HG03103 (cell line): ENCODE measurements around the gene GHR.
"Not testable (repeated sequence)": the region's sequence is repeated elsewhere in the genome, so short reads cannot be mapped to it uniquely, and the experiment has no call there.

Source experiments
- ATAC-seq: cut with Tn5 transposase; IDR thresholded peaks from one replicate; pipeline ENCODE4 v1.9.1; 2021; ENCODE audit warnings: low read depth; ENCODE audit not compliant: unreplicated experiment

The GHR gene

DNA sequence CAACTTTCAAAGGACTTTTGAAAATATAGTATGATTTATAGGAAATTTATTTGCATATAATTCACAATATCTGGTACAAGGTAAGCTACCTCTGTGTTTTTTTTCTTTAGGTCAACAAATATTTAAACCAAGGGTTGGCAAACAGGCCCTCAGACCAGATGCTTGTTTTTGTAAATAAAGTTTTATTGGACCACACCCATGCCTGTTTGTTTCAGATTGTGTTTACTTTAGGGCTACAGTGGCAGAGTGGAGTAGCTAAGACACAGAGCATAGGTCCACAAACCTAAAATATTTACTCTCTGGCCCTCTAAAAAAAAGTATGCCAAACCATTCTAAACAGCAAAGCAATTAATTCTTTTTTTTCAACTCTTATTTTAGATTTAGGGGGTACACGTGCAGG, 213.7 kb downstream of the GHR start:
- no peak for ATAC-seq

DNA sequence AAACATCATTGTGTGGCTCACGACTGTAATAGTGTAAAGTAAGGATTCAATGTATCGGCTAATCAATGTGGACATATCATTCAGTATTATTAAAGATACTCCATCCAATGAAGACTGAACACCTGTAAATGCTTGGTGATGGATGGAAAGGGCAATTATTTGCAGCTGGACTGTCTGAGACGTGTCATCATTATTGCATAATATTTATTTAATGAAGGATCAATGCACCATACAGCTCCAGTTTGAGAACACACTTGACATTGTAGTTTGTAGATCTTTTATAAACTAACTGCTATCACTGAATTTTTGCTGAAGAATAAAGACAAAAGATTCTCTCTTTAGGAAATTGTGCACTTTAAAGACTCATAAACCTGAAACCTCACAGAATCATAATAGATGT, 215.7 kb downstream of the GHR start:
- ATAC-seq: no peak

- no peak for ATAC-seq
Measured at GRCh38 chr5:42640835-42641234, 217.6 kb downstream of the GHR start.

GRCh38 chr5:42641336-42642005, 218.2 kb downstream of the GHR start:
- ATAC-seq: no peak

DNA sequence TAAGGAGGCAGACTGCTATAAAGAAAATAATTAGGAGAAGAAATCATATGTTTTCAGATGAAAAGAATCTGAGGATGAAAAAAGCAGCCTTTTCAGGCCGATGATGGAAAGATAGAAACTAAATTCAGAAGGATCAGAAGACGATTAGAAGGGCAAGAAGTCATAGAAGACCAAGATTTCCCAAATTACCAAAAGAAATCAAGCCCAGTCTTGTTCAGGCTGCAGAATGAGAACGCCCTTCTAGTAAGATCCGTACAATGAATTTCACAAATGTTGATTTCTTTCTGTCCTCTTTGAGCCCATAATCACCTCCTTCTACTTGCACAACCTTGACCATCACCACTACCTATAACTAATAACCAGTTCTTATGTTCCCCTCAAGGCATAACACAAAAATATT, 218.8 kb downstream of the GHR start:
- no peak for ATAC-seq

DNA sequence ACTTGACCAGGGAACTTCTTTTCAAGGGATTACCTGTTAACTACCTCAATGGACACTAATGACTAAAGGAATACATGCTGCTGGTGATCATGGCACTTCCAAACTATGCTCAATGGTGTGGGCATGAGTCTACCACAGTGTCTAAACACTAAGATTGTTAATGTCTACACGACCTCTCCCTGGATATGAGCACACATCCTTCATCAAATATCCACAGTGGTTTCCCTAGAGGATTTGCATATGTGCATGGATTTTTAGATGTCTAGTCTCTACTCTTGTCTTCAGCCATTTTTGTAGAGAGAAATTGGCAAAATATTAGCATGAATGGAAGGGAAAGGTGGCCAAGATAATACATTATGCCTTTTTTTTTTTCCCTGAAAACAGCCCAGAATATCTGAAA, 220.1 kb downstream of the GHR start:
- ATAC-seq: no peak

DNA sequence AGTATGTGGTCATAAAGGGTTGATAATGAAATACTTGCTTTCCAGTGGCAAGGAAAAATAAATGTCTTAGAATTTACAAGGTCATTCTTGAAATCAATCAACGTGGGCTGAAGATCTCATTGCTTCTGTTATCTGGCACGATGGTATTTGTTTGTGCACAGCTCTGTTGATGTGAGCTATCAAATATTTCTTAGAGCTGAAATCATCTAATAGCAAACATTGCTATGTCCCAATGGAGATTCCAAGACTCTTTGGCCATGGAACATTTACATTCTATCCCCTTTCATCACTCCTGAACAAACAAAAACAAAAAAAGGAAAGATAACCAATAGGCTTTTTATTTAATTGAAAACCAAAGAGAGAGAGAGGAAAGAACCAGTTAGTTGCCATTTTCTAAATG, 221.9 kb downstream of the GHR start:
- no peak for ATAC-seq

DNA sequence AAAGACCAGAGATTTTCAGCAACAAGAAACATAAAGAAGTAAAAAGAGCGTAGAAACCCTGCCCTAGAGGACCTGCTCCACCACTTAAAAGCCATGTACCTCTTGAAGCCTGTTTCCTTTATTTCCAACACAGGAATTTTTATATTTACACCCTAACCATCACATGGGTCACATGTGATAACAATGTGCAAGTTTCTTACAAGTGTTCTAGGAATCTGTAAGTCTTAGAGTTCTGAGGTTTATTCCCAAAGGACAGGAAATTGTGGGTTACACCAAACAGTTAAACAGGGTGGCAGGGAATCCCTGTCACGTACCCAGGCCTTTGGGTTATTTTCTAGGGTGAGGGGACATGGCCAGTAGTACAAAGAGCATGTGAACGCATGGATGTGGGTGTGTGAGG, 224.8 kb downstream of the GHR start:
- no peak for ATAC-seq

DNA sequence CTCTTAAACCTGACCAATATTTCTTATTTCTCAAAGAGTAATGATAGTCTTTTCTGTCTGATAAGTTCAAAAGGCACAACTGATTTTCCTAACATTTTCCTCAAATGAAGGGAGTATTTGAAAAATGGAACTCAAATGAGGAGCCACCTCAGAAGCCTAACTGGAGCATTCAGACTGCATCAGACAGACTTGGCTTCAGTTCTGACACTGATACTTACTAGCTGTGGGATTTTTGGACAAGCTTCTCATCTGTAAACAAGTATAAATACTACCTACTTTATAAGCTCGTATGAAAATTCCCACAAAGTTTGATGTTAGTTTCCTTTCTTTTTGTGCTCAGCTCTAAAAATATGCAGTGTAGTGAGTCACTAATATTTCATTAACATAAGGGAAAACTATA, 225.7 kb downstream of the GHR start:
- no peak for ATAC-seq

GRCh38 chr5:42650084-42650483, 226.8 kb downstream of the GHR start:
- no peak for ATAC-seq

GRCh38 chr5:42653705-42654104, 230.5 kb downstream of the GHR start:
- no peak for ATAC-seq

- ATAC-seq: no peak
Measured at GRCh38 chr5:42654645-42655044, 231.4 kb downstream of the GHR start.

DNA sequence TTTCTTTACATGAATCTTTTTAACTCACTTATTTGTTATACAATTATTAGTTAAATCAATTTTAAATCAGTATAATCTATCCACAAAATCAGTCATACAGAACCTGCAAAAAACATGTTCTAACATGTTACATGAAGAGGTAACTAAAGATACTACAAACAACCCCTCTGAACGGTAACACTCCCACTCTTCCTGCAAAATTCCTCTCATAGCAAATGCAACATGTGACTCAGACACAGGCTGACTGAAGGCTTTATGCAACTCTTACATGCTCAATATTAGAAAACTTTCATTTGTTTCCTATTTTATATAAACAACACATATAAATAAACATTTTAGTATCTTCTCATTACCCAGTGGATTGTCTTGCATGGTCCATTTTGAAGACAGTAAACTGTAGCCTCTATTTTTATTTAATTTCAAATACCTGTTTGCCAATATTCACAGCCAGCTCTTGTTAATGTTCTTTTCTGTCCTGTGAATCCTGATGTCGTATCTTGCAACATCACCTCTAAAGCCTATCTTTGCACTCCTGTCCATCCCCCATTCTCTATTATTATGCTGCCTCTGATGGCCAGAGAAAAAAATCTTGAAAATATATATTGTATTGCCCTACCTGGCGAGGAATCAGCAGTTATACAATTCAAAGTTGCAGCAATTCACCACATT, 232.9 kb downstream of the GHR start:
- no peak for ATAC-seq

DNA sequence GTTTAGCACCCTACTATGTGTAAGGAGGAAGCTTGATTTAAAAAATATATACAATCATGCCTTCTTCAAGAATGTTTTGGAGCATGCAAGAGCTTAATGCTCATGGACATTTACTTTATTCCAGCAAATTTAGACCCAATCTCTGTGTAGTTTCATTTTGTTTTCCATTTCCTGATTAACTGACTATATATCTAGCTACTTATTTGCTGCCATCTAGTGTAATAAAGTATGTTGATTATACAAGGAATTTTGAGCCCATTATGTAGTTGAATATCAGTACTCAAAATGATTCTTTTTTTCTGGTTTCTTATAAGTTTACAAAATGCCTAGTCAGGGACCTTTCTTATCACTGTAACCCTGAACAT, 233.4 kb downstream of the GHR start:
- ATAC-seq: no peak

DNA sequence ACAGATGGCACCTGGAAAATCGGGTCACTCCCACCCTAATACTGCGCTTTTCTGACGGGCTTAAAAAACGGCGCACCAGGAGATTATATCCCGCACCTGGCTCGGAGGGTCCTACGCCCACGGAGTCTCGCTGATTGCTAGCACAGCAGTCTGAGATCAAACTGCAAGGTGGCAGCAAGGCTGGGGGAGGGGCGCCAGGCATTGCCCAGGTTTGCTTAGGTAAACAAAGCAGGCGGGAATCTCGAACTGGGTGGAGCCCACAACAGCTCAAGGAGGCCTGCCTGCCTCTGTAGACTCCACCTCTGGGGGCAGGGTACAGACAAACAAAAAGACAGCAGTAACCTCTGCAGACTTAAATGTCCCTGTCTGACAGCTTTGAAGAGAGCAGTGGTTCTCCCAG, 236.6 kb downstream of the GHR start:
- ATAC-seq: not testable (repeated sequence)

DNA sequence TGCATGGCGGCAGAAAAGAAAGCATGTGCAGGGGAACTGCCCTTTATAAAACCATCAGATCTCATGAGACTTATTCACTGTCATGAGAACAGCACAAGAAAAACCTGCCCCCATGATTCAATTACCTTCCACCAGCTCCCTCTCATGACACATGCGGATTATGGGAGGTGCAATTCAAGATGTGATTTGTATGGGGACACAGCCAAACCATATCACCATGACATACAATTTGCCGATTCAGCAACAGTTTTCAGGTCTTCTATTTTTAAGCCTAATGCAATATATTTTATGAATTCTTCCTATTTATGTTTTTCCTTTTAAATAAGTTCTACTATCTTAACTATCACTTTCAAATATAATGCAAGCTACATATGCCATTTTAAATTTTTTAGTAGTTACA, 242.6 kb downstream of the GHR start:
- ATAC-seq: no peak

- ATAC-seq: no peak
Measured at GRCh38 chr5:42666869-42667268, 243.6 kb downstream of the GHR start.

DNA sequence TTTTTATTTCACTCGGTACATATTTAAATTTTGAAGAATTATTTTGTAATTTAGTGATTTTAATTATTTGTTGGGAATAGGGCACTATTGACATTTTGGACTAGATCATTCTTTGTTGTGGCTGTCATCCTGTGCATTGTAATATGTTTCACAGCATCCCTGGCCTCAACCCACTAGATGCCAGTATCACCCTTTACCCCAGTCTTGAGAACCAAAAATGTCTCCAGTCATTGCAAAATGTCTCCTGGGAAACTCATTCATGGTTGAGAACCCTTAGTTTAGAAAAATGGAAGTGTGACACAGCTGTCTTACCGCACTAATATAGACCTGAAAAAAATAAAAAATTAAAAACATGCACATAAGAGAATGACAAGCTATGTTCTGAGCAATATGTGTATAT, 245.0 kb downstream of the GHR start:
- no peak for ATAC-seq

- ATAC-seq: no peak
Measured at GRCh38 chr5:42672925-42673324, 249.7 kb downstream of the GHR start.

DNA sequence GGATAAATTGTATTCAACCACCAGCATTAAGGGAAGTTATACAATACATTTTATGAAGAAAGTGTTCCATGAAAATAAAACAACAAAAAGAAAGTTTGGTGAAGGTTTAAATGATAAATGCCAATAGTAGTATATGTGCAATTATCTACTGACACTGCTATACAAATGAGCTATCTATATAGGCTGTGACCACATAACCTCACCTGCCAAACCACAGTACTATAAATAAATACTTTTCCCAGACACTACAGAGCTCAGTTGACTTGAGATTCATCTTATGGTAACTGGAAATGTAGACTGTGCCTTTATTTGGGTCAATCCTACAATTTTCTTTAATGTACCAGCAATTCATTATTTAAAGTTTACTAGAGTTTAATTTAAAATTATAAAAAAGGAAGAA, 252.4 kb downstream of the GHR start:
- no peak for ATAC-seq

DNA sequence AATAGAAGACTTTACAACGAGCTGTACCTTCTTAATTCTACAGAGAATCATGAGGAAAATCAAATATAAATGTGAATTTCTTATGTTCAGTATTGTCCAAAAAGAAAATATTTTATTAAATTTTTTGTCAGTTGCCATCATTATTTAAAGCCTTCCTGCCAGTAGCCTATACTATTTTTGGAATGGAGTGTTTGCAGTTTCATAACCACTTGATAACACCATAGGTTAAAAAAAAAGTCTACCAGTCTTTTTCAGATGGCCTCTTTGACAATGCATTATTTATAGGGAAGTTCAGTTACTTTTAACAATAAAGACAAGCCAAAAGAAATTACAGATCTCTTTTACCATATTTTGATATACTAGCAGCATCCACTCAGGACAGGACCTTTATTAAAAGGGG, 253.1 kb downstream of the GHR start:
- no peak for ATAC-seq

GRCh38 chr5:42677156-42677842, 254.1 kb downstream of the GHR start:
- no peak for ATAC-seq
